CD4-positive, alpha-beta T cell (primary cell): Measurements from ENCODE around the gene EDAR. TPM values are rescaled to one million over a fixed set of nuclear protein-coding genes. Genes with fewer than 3 reads are reported as not detected.

Experiments
- ATAC-seq: fragments of 200-7000 bp; cut with Tn5 transposase; one replicate; pipeline ENCODE4 v1.10.0; 2022; ENCODE audit warnings: mild to moderate bottlenecking; ENCODE audit not compliant: poor library complexity
- CTCF ChIA-PET: fragments of 350-600 bp; sonication (Branson Sonifier 250); formaldehyde crosslinking; loops from one replicate; lab custom pipeline; 2021; ENCODE audit warnings: antibody characterized with exemption, inconsistent platforms; lab: Charles Lee
- POLR2A ChIA-PET: fragments of 350-600 bp; sonication (Branson Sonifier 250); formaldehyde crosslinking; loops from one replicate; lab custom pipeline; 2021; ENCODE audit warnings: antibody characterized with exemption, inconsistent platforms; lab: Charles Lee
- DNase-seq, 14 experiments: peaks; one replicate each; pipeline ENCODE4 v3.0.0-alpha.2; 2013 to 2020; ENCODE audit warnings: mixed read lengths in 2 of 14
- H3K27ac ChIP-seq, 2 donors: one replicate each; pipeline versions ENCODE4 v1.5.1 to v1.7.0; 2013; ENCODE audit warnings: low read length in 2 of 2, low read depth in 1 of 2, mild to moderate bottlenecking in 1 of 2
- H3K27me3 ChIP-seq, 2 experiments: 1 replicate in 1 of 2; 2 replicates in 1 of 2; pipeline versions ENCODE4 v1.6.1 to v1.7.0; 2013; ENCODE audit warnings: low read length in 2 of 2, control low read depth in 1 of 2, mild to moderate bottlenecking in 1 of 2, moderate library complexity in 1 of 2; ENCODE audit not compliant: insufficient read depth in 2 of 2, control insufficient read depth in 1 of 2
- H3K36me3 ChIP-seq: one replicate; pipeline ENCODE4 v1.6.1; 2013; ENCODE audit warnings: low read length, control low read depth; ENCODE audit not compliant: insufficient read depth
- H3K4me1 ChIP-seq: one replicate; pipeline ENCODE4 v1.6.1; 2013; ENCODE audit warnings: low read length, control low read depth; ENCODE audit not compliant: insufficient read depth
- H3K4me3 ChIP-seq: one replicate; pipeline ENCODE4 v1.5.1; 2013; ENCODE audit warnings: mild to moderate bottlenecking, low read length, moderate library complexity
- H3K9me3 ChIP-seq, 2 experiments: 1 replicate in 1 of 2; 2 replicates in 1 of 2; pipeline versions ENCODE4 v1.6.1 to v1.7.0; 2013; ENCODE audit warnings: low read length in 2 of 2, mild to moderate bottlenecking in 2 of 2, control low read depth in 1 of 2, moderate library complexity in 1 of 2; ENCODE audit not compliant: control insufficient read depth in 1 of 2, insufficient read depth in 1 of 2
- H3K27ac Mint-ChIP-seq: one replicate; pipeline ENCODE4 v1.8.0; 2020; ENCODE audit warnings: mixed read lengths
- H3K27me3 Mint-ChIP-seq: one replicate; pipeline ENCODE4 v1.8.0; 2021; ENCODE audit warnings: mixed read lengths
- H3K36me3 Mint-ChIP-seq: one replicate; pipeline ENCODE4 v1.8.0; 2021; ENCODE audit warnings: low read depth, mixed read lengths
- H3K4me1 Mint-ChIP-seq: one replicate; pipeline ENCODE4 v1.8.0; 2021; ENCODE audit warnings: low read depth, mixed read lengths
- H3K4me3 Mint-ChIP-seq: one replicate; pipeline ENCODE4 v1.8.0; 2020; ENCODE audit warnings: mild to moderate bottlenecking, mixed read lengths
- H3K9me3 Mint-ChIP-seq: one replicate; pipeline ENCODE4 v1.8.0; 2020; ENCODE audit warnings: mixed read lengths
- CTCF ChIP-seq: fragments of 200-600 bp; IDR thresholded peaks from one replicate; pipeline ENCODE4 v1.8.0; 2022; ENCODE audit warnings: antibody characterized with exemption, mild to moderate bottlenecking
- intact Hi-C, 2 experiments: fragments of 100-400 bp; cut with DNase I in 1 of 2; cut with micrococcal nuclease in 1 of 2; formaldehyde crosslinking; loops; one replicate each; pipeline versions ENCODE4 v1.15.1 to v1.9.0; 2023 to 2025; cut with DNase I, micrococcal nuclease
- total RNA-seq, 174 experiments: library from RNA in 2 of 174; stranded (reverse) in 2 of 174; gene quantifications; one replicate each; pipeline ENCODE4 v1.2.3 and lab custom pipeline; 2021 to 2026

EDAR gene
- total RNA-seq, 2 experiments from 2014 or later, result 9.4 to 10.3 TPM

GRCh38 chr2:108983610-108984009 is 5.4 kb downstream of the EDAR start:
- Histone ChIP-seq H3K4me1 (peaks cover 62% of the 10 kb centered on the region), H3K9me3 (no peaks in the 10 kb centered on the region), H3K27ac (no peak overlapping the region), H3K27me3 (peaks cover 0 to 4% of the 10 kb centered on the region in 2 experiments), H3K36me3 (no peaks in the 10 kb centered on the region), H3K4me3 (no peak overlapping the region)
- no peak for TF ChIP-seq CTCF
- Mint-ChIP-seq H3K27ac (peak overlapping the region; percentile 84), H3K27me3 (no peaks in the 10 kb centered on the region), H3K36me3 (peaks cover 12% of the 10 kb centered on the region), H3K9me3 (no peaks in the 10 kb centered on the region), H3K4me1 (peaks cover 97% of the 10 kb centered on the region), H3K4me3 (no peak overlapping the region)
- POLR2A ChIA-PET, result interaction anchor here (9.1 kb wide), 1 partner anchor 48 kb away, joined by 109 read pairs; no protein-coding TSS in a partner anchor
- DNase-seq, result no peak
- intact Hi-C loops, result loop anchor here (2.0 to 10.0 kb wide), 2 partner anchors 33 to 199 kb away; partner anchors contain the start of gene CCDC138 (in 2 of the 2)
- no peak for ATAC-seq
- CTCF ChIA-PET, result no interaction called here

DNA sequence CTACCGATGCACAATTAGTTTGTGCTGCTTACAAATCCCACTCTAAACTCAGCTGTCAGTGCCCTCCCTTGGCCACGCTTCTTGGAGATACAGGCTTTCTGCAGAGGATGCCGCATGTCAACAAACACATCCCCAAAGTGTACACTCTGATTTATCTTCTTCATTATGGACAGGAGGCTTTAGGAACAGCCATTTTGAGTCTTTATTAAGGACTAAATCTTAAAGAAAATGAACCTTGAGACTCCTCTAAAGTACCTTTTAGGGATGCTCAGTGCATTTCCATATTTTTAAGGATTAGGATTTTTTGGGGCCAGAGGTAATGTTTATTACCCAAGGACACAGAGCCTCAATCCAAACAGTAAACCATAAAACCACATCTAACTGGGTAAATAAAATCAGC is 6.0 kb downstream of the EDAR start:
- H3K9me3 Mint-ChIP-seq, result no peaks in the 10 kb centered on the region
- ATAC-seq (no peak), DNase-seq (no peak)
- Histone ChIP-seq H3K9me3 (no peaks in the 10 kb centered on the region), H3K27me3 (no peaks in the 10 kb centered on the region), H3K36me3 (no peaks in the 10 kb centered on the region), H3K4me3 (no peak overlapping the region), H3K4me1 (peaks cover 57% of the 10 kb centered on the region), H3K27ac (no peak overlapping the region)
- H3K27me3 Mint-ChIP-seq, result no peaks in the 10 kb centered on the region
- H3K27ac Mint-ChIP-seq, result peak overlapping the region; percentile 40
- peaks cover 97% of the 10 kb centered on the region for H3K4me1 Mint-ChIP-seq
- TF ChIP-seq CTCF, result no peak
- H3K36me3 Mint-ChIP-seq, result peaks cover 14% of the 10 kb centered on the region
- POLR2A ChIA-PET, result interaction anchor here (9.1 kb wide), 1 partner anchor 49 kb away, joined by 109 read pairs; no protein-coding TSS in a partner anchor
- CTCF ChIA-PET, result no interaction called here
- H3K4me3 Mint-ChIP-seq, result no peak overlapping the region
- intact Hi-C loops, result loop anchor here (10.0 kb wide), 1 partner anchor 198 kb away; the partner anchor contains the start of gene CCDC138 (in 2 of the 2)

- H3K36me3 ChIP-seq, result no peaks in the 10 kb centered on the region
- CTCF ChIA-PET, result no interaction called here
- Mint-ChIP-seq H3K27ac (peak overlapping the region; percentile 40), H3K4me1 (peaks cover 95% of the 10 kb centered on the region), H3K36me3 (peaks cover 17% of the 10 kb centered on the region), H3K9me3 (no peaks in the 10 kb centered on the region), H3K4me3 (no peak overlapping the region), H3K27me3 (no peaks in the 10 kb centered on the region)
- DNase-seq (no peak), ATAC-seq (no peak)
- H3K4me3 ChIP-seq, result no peak overlapping the region
- POLR2A ChIA-PET, result interaction anchor here (9.1 kb wide), 1 partner anchor 49 kb away, joined by 109 read pairs; no protein-coding TSS in a partner anchor
- H3K27me3 ChIP-seq, result no peaks in the 10 kb centered on the region
- intact Hi-C loops, result loop anchor here (10.0 kb wide), 1 partner anchor 197 kb away; the partner anchor contains the start of gene CCDC138 (in 2 of the 2)
- H3K4me1 ChIP-seq, result peaks cover 52% of the 10 kb centered on the region
- no peaks in the 10 kb centered on the region for H3K9me3 ChIP-seq
- no peak for TF ChIP-seq CTCF
- no peak overlapping the region for H3K27ac ChIP-seq
These were observed 6.8 kb downstream of the EDAR start for GRCh38 chr2:108982259-108982679.
